Aorta (tissue), 5 donors: ENCODE results near the gene KCTD19. TPM values are rescaled to one million over a fixed set of nuclear protein-coding genes. Genes with fewer than 3 reads are reported as not detected.

ENCODE experiments used
- ATAC-seq: fragments of 200-7000 bp; cut with Tn5 transposase; one replicate; pipeline ENCODE4 v1.9.1; 2022; ENCODE audit warnings: moderate library complexity; ENCODE audit not compliant: low FRiP score
- DNase-seq, 2 donors: peaks; one replicate each; pipeline ENCODE4 v3.0.0-alpha.2; 2020
- H3K27ac ChIP-seq, 2 donors: one replicate each; pipeline ENCODE4 v1.5.1; 2013; ENCODE audit warnings: low read length in 2 of 2, mild to moderate bottlenecking in 2 of 2, moderate library complexity in 2 of 2, control low read depth in 1 of 2, inconsistent platforms in 1 of 2, low read depth in 1 of 2
- H3K27me3 ChIP-seq, 2 donors: one replicate each; pipeline ENCODE4 v1.6.1; 2013; ENCODE audit warnings: control low read depth in 1 of 2, low read length in 1 of 2, mild to moderate bottlenecking in 1 of 2, moderate library complexity in 1 of 2; ENCODE audit not compliant: insufficient read depth in 2 of 2, control insufficient read depth in 1 of 2
- H3K36me3 ChIP-seq, 2 donors: one replicate each; pipeline ENCODE4 v1.6.1; 2013; ENCODE audit warnings: control low read depth in 1 of 2, low read length in 1 of 2, mild to moderate bottlenecking in 1 of 2; ENCODE audit not compliant: insufficient read depth in 2 of 2, control insufficient read depth in 1 of 2
- H3K4me1 ChIP-seq, 2 donors: one replicate each; pipeline ENCODE4 v1.6.1; 2013; ENCODE audit warnings: low read length in 2 of 2, control low read depth in 1 of 2, mild to moderate bottlenecking in 1 of 2, moderate library complexity in 1 of 2; ENCODE audit not compliant: insufficient read depth in 2 of 2, control insufficient read depth in 1 of 2
- H3K4me3 ChIP-seq, 2 donors: one replicate each; pipeline ENCODE4 v1.5.1; 2013; ENCODE audit warnings: low read length in 2 of 2, control low read depth in 1 of 2, mild to moderate bottlenecking in 1 of 2
- H3K9me3 ChIP-seq: one replicate; pipeline ENCODE4 v1.6.1; 2013; ENCODE audit warnings: mild to moderate bottlenecking, low read length; ENCODE audit not compliant: control insufficient read depth
- WGBS, 2 donors: extraction: QIAGEN DNeasy Blood & Tissue Kit; methylation state at CpG; one replicate each; pipeline ENCODE4 v1.1.7; 2013; 5-methylcytosine and 5-hydroxymethylcytosine counted together
- intact Hi-C, 2 donors: fragments of 100-400 bp; cut with DNase I; formaldehyde crosslinking; loops; one replicate each; pipeline versions ENCODE4 v1.14.2 to v1.15.0; 2022
- polyA plus RNA-seq, 2 donors: library from polyadenylated mRNA; stranded (reverse); fragments of 200-250 nt; gene quantifications; one replicate each; pipeline ENCODE4 v1.2.3, GENCODE V29; 2013
- total RNA-seq, 2 donors: library from RNA; stranded (reverse); fragmentation: NEBNext Ultra II Directional; extraction: Animal tissue kit (Norgen Biotek cat#: 25700); gene quantifications; one replicate each; pipeline ENCODE4 v1.2.1, GENCODE V29; 2021
- donor health status: healthy with polysubstance abuse.
- donor health status: Bipolar disorder and iron deficiency.
- donor health status: DM: no; HTN: no; CAD: no.
- donor health status: DM: no; HTN: no; CAD: no.
- donor health status: DM: yes; HTN: yes; CAD: no.

Gene KCTD19
- total and polyA plus RNA-seq, 4 donors: 0.12 TPM; not detected in 3

GRCh38 chr16:67336648-67337047, 10.1 kb upstream of the KCTD19 start:
- 91 to 92% methylated on average over 1 of the region's 1 CpG for WGBS, 2 donors
- Histone ChIP-seq H3K4me3 (no peak overlapping the region), H3K27me3 (no peaks in the 10 kb centered on the region), H3K27ac (no peak overlapping the region), H3K9me3 (no peaks in the 10 kb centered on the region), H3K4me1 (no peaks in the 10 kb centered on the region), H3K36me3 (no peaks in the 10 kb centered on the region)
- ATAC-seq: no peak
- intact Hi-C loops: no loop called here
- DNase-seq: no peak

GRCh38 chr16:67336116-67336515, 9.6 kb upstream of the KCTD19 start:
- ATAC-seq: no peak
- Histone ChIP-seq H3K36me3 (no peaks in the 10 kb centered on the region), H3K27ac (no peak overlapping the region), H3K27me3 (no peaks in the 10 kb centered on the region), H3K9me3 (no peaks in the 10 kb centered on the region), H3K4me3 (no peak overlapping the region), H3K4me1 (no peaks in the 10 kb centered on the region)
- 53 to 73% methylated on average over 1 of the region's 1 CpG for WGBS, 2 donors
- no peak for DNase-seq
- intact Hi-C loops: no loop called here

GRCh38 chr16:67333315-67333714, 6.8 kb upstream of the KCTD19 start:
- ATAC-seq: no peak
- H3K27me3 ChIP-seq: no peaks in the 10 kb centered on the region
- no peaks in the 10 kb centered on the region for H3K4me1 ChIP-seq
- H3K27ac ChIP-seq: no peak overlapping the region
- intact Hi-C loops: no loop called here
- 70 to 87% methylated on average over 2 of the region's 2 CpGs for WGBS, 2 donors
- no peaks in the 10 kb centered on the region for H3K36me3 ChIP-seq
- H3K4me3 ChIP-seq: no peak overlapping the region
- H3K9me3 ChIP-seq: no peaks in the 10 kb centered on the region
- no peak for DNase-seq

- Histone ChIP-seq H3K9me3 (no peaks in the 10 kb centered on the region), H3K4me3 (no peak overlapping the region), H3K36me3 (no peaks in the 10 kb centered on the region), H3K27me3 (no peaks in the 10 kb centered on the region), H3K4me1 (no peaks in the 10 kb centered on the region), H3K27ac (no peak overlapping the region)
- DNase-seq: no peak
- intact Hi-C loops: no loop called here
- 66 to 67% methylated on average over 5 of the region's 5 CpGs for WGBS, 2 donors
- no peak for ATAC-seq
Measured at GRCh38 chr16:67329901-67330300, 3.4 kb upstream of the KCTD19 start.

GRCh38 chr16:67327743-67328142, 1.2 kb upstream of the KCTD19 start:
- no peak overlapping the region for H3K27ac ChIP-seq
- no peaks in the 10 kb centered on the region for H3K36me3 ChIP-seq
- H3K4me1 ChIP-seq: no peaks in the 10 kb centered on the region
- H3K27me3 ChIP-seq: no peaks in the 10 kb centered on the region
- 68 to 77% methylated on average over 3 of the region's 3 CpGs for WGBS, 2 donors
- no peak for DNase-seq
- H3K4me3 ChIP-seq: no peak overlapping the region
- no peak for ATAC-seq
- intact Hi-C loops: no loop called here
- H3K9me3 ChIP-seq: no peaks in the 10 kb centered on the region

GRCh38 chr16:67326115-67326471, 448 bp downstream of the KCTD19 start:
- Histone ChIP-seq H3K4me3 (no peak overlapping the region), H3K27me3 (no peaks in the 10 kb centered on the region), H3K4me1 (no peaks in the 10 kb centered on the region), H3K9me3 (no peaks in the 10 kb centered on the region), H3K36me3 (no peaks in the 10 kb centered on the region), H3K27ac (no peak overlapping the region)
- 44 to 47% methylated on average over 11 of the region's 11 CpGs for WGBS, 2 donors
- no peak for ATAC-seq
- DNase-seq: no peak
- intact Hi-C loops: no loop called here

GRCh38 chr16:67317853-67318252, 8.7 kb downstream of the KCTD19 start:
- H3K36me3 ChIP-seq: no peaks in the 10 kb centered on the region
- intact Hi-C loops: no loop called here
- H3K9me3 ChIP-seq: peaks cover 2% of the 10 kb centered on the region
- ATAC-seq (no peak), DNase-seq (no peak)
- no peak overlapping the region for H3K27ac ChIP-seq
- H3K4me3 ChIP-seq: no peak overlapping the region
- H3K27me3 ChIP-seq: no peaks in the 10 kb centered on the region
- H3K4me1 ChIP-seq: no peaks in the 10 kb centered on the region

GRCh38 chr16:67312719-67313118, 13.8 kb downstream of the KCTD19 start:
- peaks cover 0 to 2% of the 10 kb centered on the region in 2 donors for H3K4me1 ChIP-seq
- no peak for DNase-seq
- no peaks in the 10 kb centered on the region for H3K36me3 ChIP-seq
- no peak overlapping the region for H3K27ac ChIP-seq
- H3K9me3 ChIP-seq: no peaks in the 10 kb centered on the region
- no peak overlapping the region for H3K4me3 ChIP-seq
- intact Hi-C loops: no loop called here
- ATAC-seq: no peak
- no peaks in the 10 kb centered on the region for H3K27me3 ChIP-seq

- Histone ChIP-seq H3K4me1 (peaks cover 0 to 2% of the 10 kb centered on the region in 2 donors), H3K36me3 (no peaks in the 10 kb centered on the region), H3K9me3 (no peaks in the 10 kb centered on the region), H3K27me3 (no peaks in the 10 kb centered on the region), H3K27ac (no peak overlapping the region), H3K4me3 (no peak overlapping the region)
- ATAC-seq (peak; percentile 79), DNase-seq (peak in 1 of 2 donors; percentile 74)
- intact Hi-C loops: no loop called here
- WGBS, 2 donors: 17 to 25% methylated on average over 5 of the region's 5 CpGs
Measured at GRCh38 chr16:67311607-67312488, 14.7 kb downstream of the KCTD19 start.
